ENCODE data around the gene CTR9. TPM values are rescaled to one million over a fixed set of nuclear protein-coding genes. Genes with fewer than 3 reads are reported as not detected.
A peak's percentile ranks its signal among the peaks of the same experiment; 100 is the strongest.

CTR9 gene
- total and polyA plus RNA-seq, 4 donors: 12.5 to 33.4 (median 19.7) TPM

- H3K4me1 ChIP-seq (ENCODE audit: control insufficient read depth in 4 of 4, insufficient read depth in 4 of 4, low read length in 3 of 4): peaks cover 4 to 28% (median 18%) of the 10 kb centered on the region in 4 donors
- no peak overlapping the region for H3K27ac ChIP-seq (ENCODE audit: low read depth in 1 of 2, low read length in 2 of 2)
- TF ChIP-seq JUND (IDR thresholded peaks at IDR 0.05) (no peak), HNF4A (conservative IDR thresholded peaks at IDR 0.05) (peak in 1 of 2 donors; percentile 8)
- H3K27me3 ChIP-seq (ENCODE audit: control insufficient read depth in 4 of 4, insufficient read depth in 4 of 4, low read length in 3 of 4): no peaks in the 10 kb centered on the region
- H3K36me3 ChIP-seq (ENCODE audit: control insufficient read depth in 4 of 4, insufficient read depth in 3 of 4, low read depth in 1 of 4, low read length in 3 of 4): peaks cover 21 to 59% (median 55%) of the 10 kb centered on the region in 4 donors
- no peak overlapping the region for H3K9ac ChIP-seq (ENCODE audit: low read depth in 1 of 2, low read length in 2 of 2)
- H3K4me3 ChIP-seq (ENCODE audit: low read depth in 1 of 3, low read length in 3 of 3): no peak overlapping the region
- no peaks in the 10 kb centered on the region for H3K9me3 ChIP-seq (ENCODE audit: control insufficient read depth in 4 of 4, low read length in 3 of 4)
- 30% methylated on average over 8 of the region's 8 CpGs for WGBS
- DNase-seq (ENCODE audit: low spot score): no peak
Measured at GRCh38 chr11:10805741-10806140, 54.7 kb downstream of the CTR9 start.

GRCh38 chr11:10806206-10806605 is 55.2 kb downstream of the CTR9 start:
- DNase-seq (ENCODE audit: low spot score): no peak
- no peak overlapping the region for H3K9ac ChIP-seq (ENCODE audit: low read depth in 1 of 2, low read length in 2 of 2)
- H3K4me3 ChIP-seq (ENCODE audit: low read depth in 1 of 3, low read length in 3 of 3): no peak overlapping the region
- no peak for TF ChIP-seq EGR1 (IDR thresholded peaks at IDR 0.05; ENCODE audit: low read depth in 2 of 2)
- no peak for TF ChIP-seq YY1 (IDR thresholded peaks at IDR 0.05)
- no peak for TF ChIP-seq HNF4G (IDR thresholded peaks at IDR 0.05)
- TF ChIP-seq RAD21 (IDR thresholded peaks at IDR 0.05): no peak
- TF ChIP-seq RXRA (IDR thresholded peaks at IDR 0.05): no peak
- TF ChIP-seq SP1 (IDR thresholded peaks at IDR 0.05): no peak
- TF ChIP-seq ATF3 (IDR thresholded peaks at IDR 0.05): no peak
- no peak for TF ChIP-seq GABPA (IDR thresholded peaks at IDR 0.05 in 1 of 2, conservative IDR thresholded peaks at IDR 0.05 in 1 of 2)
- TF ChIP-seq TAF1 (conservative IDR thresholded peaks at IDR 0.05): no peak
- no peak for TF ChIP-seq NR2F2 (IDR thresholded peaks at IDR 0.05)
- TF ChIP-seq REST (IDR thresholded peaks at IDR 0.05): no peak
- no peak for TF ChIP-seq MAX (IDR thresholded peaks at IDR 0.05)
- TF ChIP-seq CTCF (IDR thresholded peaks at IDR 0.05; ENCODE audit: low read depth, low read length, missing input control): no peak
- TF ChIP-seq FOXA2 (IDR thresholded peaks at IDR 0.05): no peak
- TF ChIP-seq FOXA1 (IDR thresholded peaks at IDR 0.05): no peak
- no peak for TF ChIP-seq HNF4A (conservative IDR thresholded peaks at IDR 0.05)
- no peaks in the 10 kb centered on the region for H3K9me3 ChIP-seq (ENCODE audit: control insufficient read depth in 4 of 4, low read length in 3 of 4)
- H3K36me3 ChIP-seq (ENCODE audit: control insufficient read depth in 4 of 4, insufficient read depth in 3 of 4, low read depth in 1 of 4, low read length in 3 of 4): peaks cover 21 to 55% (median 51%) of the 10 kb centered on the region in 4 donors
- H3K27ac ChIP-seq (ENCODE audit: low read depth in 1 of 2, low read length in 2 of 2): no peak overlapping the region
- peaks cover 4 to 28% (median 18%) of the 10 kb centered on the region in 4 donors for H3K4me1 ChIP-seq (ENCODE audit: control insufficient read depth in 4 of 4, insufficient read depth in 4 of 4, low read length in 3 of 4)
- no peaks in the 10 kb centered on the region for H3K27me3 ChIP-seq (ENCODE audit: control insufficient read depth in 4 of 4, insufficient read depth in 4 of 4, low read length in 3 of 4)
- WGBS: 83% methylated on average over 4 of the region's 4 CpGs

Data from liver (tissue), 9 donors.